GM12878 (cell line): Measurements from ENCODE around the gene SLC4A1.

Experiments used
- ATF2 ChIP-seq: IDR thresholded peaks from 2 replicates; pipeline ENCODE4 v1.6.1; 2012; ENCODE audit warnings: low read length, inconsistent platforms
- BACH1 ChIP-seq: fragments of 450-650 bp; IDR thresholded peaks from 2 replicates; pipeline ENCODE4 v1.6.1; 2017; ENCODE audit warnings: mild to moderate bottlenecking, borderline replicate concordance
- BCL3 ChIP-seq: IDR thresholded peaks from 2 replicates; pipeline ENCODE4 v1.6.1; 2011; ENCODE audit warnings: borderline replicate concordance, low read depth, mild to moderate bottlenecking, moderate library complexity, low read length; ENCODE audit not compliant: insufficient read depth, poor library complexity, severe bottlenecking
- BRCA1 ChIP-seq: IDR thresholded peaks from 2 replicates; pipeline ENCODE4 v1.6.1; 2011; ENCODE audit warnings: low read depth, low read length, improper control_type of control experiment
- EP300 ChIP-seq, 2 experiments: fragments of 150-350 bp in 1 of 2; IDR thresholded peaks; 2 replicates each; pipeline ENCODE4 v1.6.1; 2011 to 2012; ENCODE audit warnings: low read depth in 2 of 2, low read length in 2 of 2, borderline replicate concordance in 1 of 2, improper control_type of control experiment in 1 of 2, inconsistent platforms in 1 of 2; ENCODE audit not compliant: control insufficient read depth in 1 of 2
- EZH2 ChIP-seq: IDR thresholded peaks from 2 replicates; pipeline ENCODE4 v1.6.1; 2012; ENCODE audit warnings: low read depth, mild to moderate bottlenecking, control low read depth, inconsistent platforms, low read length, borderline replicate concordance; ENCODE audit not compliant: control insufficient read depth
- FOS ChIP-seq: IDR thresholded peaks from 3 replicates; pipeline ENCODE4 v1.6.1; 2011; ENCODE audit warnings: borderline replicate concordance; ENCODE audit not compliant: insufficient read length; ENCODE audit errors: extremely low read depth
- HSF1 ChIP-seq: fragments of 150-350 bp; IDR thresholded peaks from 2 replicates; pipeline ENCODE4 v1.6.1; 2014; ENCODE audit warnings: mild to moderate bottlenecking, low read depth, low read length
- RCOR1 ChIP-seq: conservative IDR thresholded peaks from 2 replicates; pipeline ENCODE4 v1.6.1; 2012; ENCODE audit warnings: low read depth, low read length, improper control_type of control experiment
- TCF12 ChIP-seq: IDR thresholded peaks from 2 replicates; pipeline ENCODE4 v1.6.1; 2011; ENCODE audit warnings: low read depth, mild to moderate bottlenecking, low read length
- TF ChIP-seq, protein P1 (sequence below), 3 experiments: IDR thresholded peaks in 2 of 3; conservative IDR thresholded peaks in 1 of 3; 2 replicates each; pipeline ENCODE4 v1.5.1; 2011; ENCODE audit warnings: low read depth in 3 of 3, low read length in 3 of 3, mild to moderate bottlenecking in 3 of 3, control low read depth in 2 of 3, moderate library complexity in 2 of 3, inconsistent platforms in 1 of 3, mixed read lengths in 1 of 3; ENCODE audit not compliant: control insufficient read depth in 2 of 3, insufficient read depth in 1 of 3; ENCODE audit errors: extremely low read depth in 1 of 3

DNA sequence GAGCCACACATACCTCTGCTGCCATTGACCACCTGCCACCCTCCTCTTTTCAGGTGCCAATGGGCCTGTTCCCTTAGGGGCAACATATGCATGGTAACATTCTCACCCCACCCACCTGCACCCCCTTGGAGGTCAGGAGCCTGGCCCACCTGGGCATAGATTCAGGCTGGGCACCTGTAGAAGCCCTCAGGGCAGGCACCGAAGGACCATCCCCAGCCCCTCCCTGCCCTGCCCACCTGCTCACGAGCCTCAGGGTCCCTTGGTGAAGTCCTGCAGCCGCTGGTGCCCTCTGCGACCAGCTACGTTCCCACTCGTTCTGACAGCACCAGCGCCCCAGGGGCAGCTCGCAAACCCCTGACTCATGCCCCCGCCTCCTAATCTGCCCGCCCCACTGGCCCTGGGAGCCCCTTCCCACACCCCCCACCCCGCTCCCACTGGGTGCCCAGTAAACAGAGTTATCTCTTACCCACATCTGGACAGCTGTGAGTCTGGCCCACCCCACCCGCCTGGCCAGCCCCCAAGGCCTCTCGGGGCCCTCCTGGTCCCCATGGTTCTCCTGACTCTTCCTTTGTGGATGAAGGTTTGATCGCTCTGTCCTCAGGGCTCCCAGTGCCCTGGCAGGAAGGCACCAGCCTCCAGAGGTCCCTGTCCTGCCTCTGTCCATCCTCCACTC lies at the start of gene SLC4A1:
- TF ChIP-seq BACH1 (no peak), FOS (no peak), EZH2 (no peak), EP300 (IDR thresholded peaks at IDR 0.05; ENCODE audit: borderline replicate concordance in 1 of 2, control insufficient read depth in 1 of 2, low read depth in 2 of 2, low read length in 2 of 2) (no peak), BRCA1 (no peak), RCOR1 (no peak), ATF2 (no peak), TCF12 (no peak), HSF1 (no peak), BCL3 (no peak)
- TF ChIP-seq, protein P1, sequence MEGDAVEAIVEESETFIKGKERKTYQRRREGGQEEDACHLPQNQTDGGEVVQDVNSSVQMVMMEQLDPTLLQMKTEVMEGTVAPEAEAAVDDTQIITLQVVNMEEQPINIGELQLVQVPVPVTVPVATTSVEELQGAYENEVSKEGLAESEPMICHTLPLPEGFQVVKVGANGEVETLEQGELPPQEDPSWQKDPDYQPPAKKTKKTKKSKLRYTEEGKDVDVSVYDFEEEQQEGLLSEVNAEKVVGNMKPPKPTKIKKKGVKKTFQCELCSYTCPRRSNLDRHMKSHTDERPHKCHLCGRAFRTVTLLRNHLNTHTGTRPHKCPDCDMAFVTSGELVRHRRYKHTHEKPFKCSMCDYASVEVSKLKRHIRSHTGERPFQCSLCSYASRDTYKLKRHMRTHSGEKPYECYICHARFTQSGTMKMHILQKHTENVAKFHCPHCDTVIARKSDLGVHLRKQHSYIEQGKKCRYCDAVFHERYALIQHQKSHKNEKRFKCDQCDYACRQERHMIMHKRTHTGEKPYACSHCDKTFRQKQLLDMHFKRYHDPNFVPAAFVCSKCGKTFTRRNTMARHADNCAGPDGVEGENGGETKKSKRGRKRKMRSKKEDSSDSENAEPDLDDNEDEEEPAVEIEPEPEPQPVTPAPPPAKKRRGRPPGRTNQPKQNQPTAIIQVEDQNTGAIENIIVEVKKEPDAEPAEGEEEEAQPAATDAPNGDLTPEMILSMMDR (IDR thresholded peaks at IDR 0.05 in 2 of 3, conservative IDR thresholded peaks at IDR 0.05 in 1 of 3; ENCODE audit: control insufficient read depth in 2 of 3, extremely low read depth in 1 of 3, insufficient read depth in 1 of 3, low read depth in 3 of 3, low read length in 3 of 3) = no peak
